ENCODE results near the gene FGD3. TPM values are rescaled to one million over a fixed set of nuclear protein-coding genes. Genes with fewer than 3 reads are reported as not detected.

Gene FGD3
- total RNA-seq, 2 experiments from 2014 or later = 104 to 107 TPM

- no peak for DNase-seq
- POLR2A ChIA-PET = interaction anchor here (0.6 to 1.0 kb wide), 2 partner anchors 14 to 24 kb away, joined by 3 read pairs; no protein-coding TSS in a partner anchor
- H3K27ac Mint-ChIP-seq = no peak overlapping the region
These were observed 124.1 kb downstream of the FGD3 start for GRCh38 chr9:93071464-93071863.

GRCh38 chr9:93072383-93072795 lies 125.1 kb downstream of the FGD3 start:
- Mint-ChIP-seq H3K27me3 (ENCODE audit: low read depth) (no peaks in the 10 kb centered on the region), H3K4me1 (ENCODE audit: low read depth) (peaks cover 34% of the 10 kb centered on the region), H3K4me3 (no peak overlapping the region), H3K36me3 (ENCODE audit: low read depth) (peaks cover 52% of the 10 kb centered on the region), H3K9me3 (ENCODE audit: insufficient read depth) (no peaks in the 10 kb centered on the region), H3K27ac (no peak overlapping the region)
- no peak for DNase-seq
- POLR2A ChIA-PET = interaction anchor here (0.6 kb wide), 1 partner anchor 13 kb away, joined by 3 read pairs; no protein-coding TSS in a partner anchor
- CTCF ChIA-PET = interaction anchor here (1.7 kb wide), 1 partner anchor 37 kb away, joined by 4 read pairs; no protein-coding TSS in a partner anchor
- no peak for ATAC-seq

More at GRCh38 chr9:93071464-93071863, 124.1 kb downstream of the FGD3 start:
- ATAC-seq = no peak
- no peaks in the 10 kb centered on the region for H3K27me3 Mint-ChIP-seq (ENCODE audit: low read depth)
- H3K4me1 Mint-ChIP-seq (ENCODE audit: low read depth) = peaks cover 35% of the 10 kb centered on the region
- H3K9me3 Mint-ChIP-seq (ENCODE audit: insufficient read depth) = no peaks in the 10 kb centered on the region
- no peak overlapping the region for H3K4me3 Mint-ChIP-seq
- H3K36me3 Mint-ChIP-seq (ENCODE audit: low read depth) = peaks cover 50% of the 10 kb centered on the region
- CTCF ChIA-PET = interaction anchor here (1.7 kb wide), 1 partner anchor 38 kb away, joined by 4 read pairs; no protein-coding TSS in a partner anchor

GRCh38 chr9:93076101-93076791 lies 128.9 kb downstream of the FGD3 start:
- H3K4me1 Mint-ChIP-seq (ENCODE audit: low read depth) = peaks cover 23% of the 10 kb centered on the region
- H3K27me3 Mint-ChIP-seq (ENCODE audit: low read depth) = no peaks in the 10 kb centered on the region
- H3K27ac Mint-ChIP-seq = no peak overlapping the region
- POLR2A ChIA-PET = no interaction called here
- ATAC-seq (no peak), DNase-seq (no peak)
- no peak overlapping the region for H3K4me3 Mint-ChIP-seq
- H3K36me3 Mint-ChIP-seq (ENCODE audit: low read depth) = peaks cover 44% of the 10 kb centered on the region
- no peaks in the 10 kb centered on the region for H3K9me3 Mint-ChIP-seq (ENCODE audit: insufficient read depth)
- CTCF ChIA-PET = interaction anchor here (1.0 to 2.0 kb wide), 2 partner anchors 12 to 33 kb away, joined by 4 to 6 read pairs; no protein-coding TSS in a partner anchor

- Mint-ChIP-seq H3K4me1 (ENCODE audit: low read depth) (peaks cover 23% of the 10 kb centered on the region), H3K27ac (no peak overlapping the region)
- CTCF ChIA-PET = interaction anchor here (1.0 kb wide), 1 partner anchor 12 kb away, joined by 4 read pairs; no protein-coding TSS in a partner anchor
These were observed 129.4 kb downstream of the FGD3 start for GRCh38 chr9:93076792-93077128.

GRCh38 chr9:93077367-93077766 lies 130.0 kb downstream of the FGD3 start:
- peaks cover 23% of the 10 kb centered on the region for H3K4me1 Mint-ChIP-seq (ENCODE audit: low read depth)
- ChIA-PET POLR2A (no interaction called here), CTCF (no interaction called here)
- H3K36me3 Mint-ChIP-seq (ENCODE audit: low read depth) = peaks cover 49% of the 10 kb centered on the region
- no peak for DNase-seq
- no peaks in the 10 kb centered on the region for H3K9me3 Mint-ChIP-seq (ENCODE audit: insufficient read depth)
- H3K27me3 Mint-ChIP-seq (ENCODE audit: low read depth) = no peaks in the 10 kb centered on the region
- no peak for ATAC-seq
- no peak overlapping the region for H3K4me3 Mint-ChIP-seq
- peak overlapping the region; percentile 62 for H3K27ac Mint-ChIP-seq

More at GRCh38 chr9:93076792-93077128, 129.4 kb downstream of the FGD3 start:
- POLR2A ChIA-PET = no interaction called here
- H3K27me3 Mint-ChIP-seq (ENCODE audit: low read depth) = no peaks in the 10 kb centered on the region
- H3K9me3 Mint-ChIP-seq (ENCODE audit: insufficient read depth) = no peaks in the 10 kb centered on the region
- no peak for DNase-seq
- no peak for ATAC-seq
- no peak overlapping the region for H3K4me3 Mint-ChIP-seq
- peaks cover 45% of the 10 kb centered on the region for H3K36me3 Mint-ChIP-seq (ENCODE audit: low read depth)

GRCh38 chr9:93077811-93078210 lies 130.5 kb downstream of the FGD3 start:
- Mint-ChIP-seq H3K9me3 (ENCODE audit: insufficient read depth) (no peaks in the 10 kb centered on the region), H3K4me1 (ENCODE audit: low read depth) (peaks cover 27% of the 10 kb centered on the region), H3K36me3 (ENCODE audit: low read depth) (peaks cover 51% of the 10 kb centered on the region), H3K27ac (no peak overlapping the region), H3K27me3 (ENCODE audit: low read depth) (no peaks in the 10 kb centered on the region), H3K4me3 (no peak overlapping the region)
- POLR2A ChIA-PET = no interaction called here
- ATAC-seq (no peak), DNase-seq (no peak)
- CTCF ChIA-PET = no interaction called here

- POLR2A ChIA-PET = interaction anchor here (0.8 to 1.5 kb wide), 2 partner anchors 15 to 16 kb away, joined by 3 to 4 read pairs; no protein-coding TSS in a partner anchor
These were observed 132.0 kb downstream of the FGD3 start for GRCh38 chr9:93079371-93079770.

GRCh38 chr9:93080406-93080805 lies 133.1 kb downstream of the FGD3 start:
- DNase-seq (no peak), ATAC-seq (no peak)
- Mint-ChIP-seq H3K4me1 (ENCODE audit: low read depth) (peaks cover 41% of the 10 kb centered on the region), H3K4me3 (no peak overlapping the region), H3K27me3 (ENCODE audit: low read depth) (no peaks in the 10 kb centered on the region), H3K27ac (peak overlapping the region; percentile 19), H3K9me3 (ENCODE audit: insufficient read depth) (no peaks in the 10 kb centered on the region), H3K36me3 (ENCODE audit: low read depth) (peaks cover 66% of the 10 kb centered on the region)
- POLR2A ChIA-PET = interaction anchor here (4.5 kb wide), 1 partner anchor 15 kb away, joined by 22 read pairs; the partner anchor contains the start of gene CARD19
- CTCF ChIA-PET = interaction anchor here (1.2 to 1.8 kb wide), 2 partner anchors 29 to 77 kb away, joined by 4 read pairs; no protein-coding TSS in a partner anchor

More at GRCh38 chr9:93079371-93079770, 132.0 kb downstream of the FGD3 start:
- Mint-ChIP-seq H3K4me1 (ENCODE audit: low read depth) (peaks cover 40% of the 10 kb centered on the region), H3K36me3 (ENCODE audit: low read depth) (peaks cover 60% of the 10 kb centered on the region), H3K9me3 (ENCODE audit: insufficient read depth) (no peaks in the 10 kb centered on the region), H3K4me3 (no peak overlapping the region), H3K27me3 (ENCODE audit: low read depth) (no peaks in the 10 kb centered on the region), H3K27ac (no peak overlapping the region)
- ATAC-seq = no peak
- CTCF ChIA-PET = interaction anchor here (1.0 kb wide), 1 partner anchor 76 kb away, joined by 4 read pairs; no protein-coding TSS in a partner anchor
- DNase-seq = no peak

- ATAC-seq (no peak), DNase-seq (no peak)
- peaks cover 69% of the 10 kb centered on the region for H3K36me3 Mint-ChIP-seq (ENCODE audit: low read depth)
- H3K4me3 Mint-ChIP-seq = no peak overlapping the region
- H3K27me3 Mint-ChIP-seq (ENCODE audit: low read depth) = no peaks in the 10 kb centered on the region
- H3K9me3 Mint-ChIP-seq (ENCODE audit: insufficient read depth) = no peaks in the 10 kb centered on the region
- ChIA-PET CTCF (interaction anchor here (0.7 to 2.5 kb wide), 5 partner anchors 14 to 464 kb away, joined by 3 to 9 read pairs (median 4); no protein-coding TSS in a partner anchor), POLR2A (interaction anchor here (4.5 kb wide), 1 partner anchor 15 kb away, joined by 22 read pairs; the partner anchor contains the start of gene CARD19)
- H3K27ac Mint-ChIP-seq = peak overlapping the region; percentile 19
- peaks cover 46% of the 10 kb centered on the region for H3K4me1 Mint-ChIP-seq (ENCODE audit: low read depth)
These were observed 133.8 kb downstream of the FGD3 start for GRCh38 chr9:93081081-93081529.

- DNase-seq (no peak), ATAC-seq (no peak)
- H3K27me3 Mint-ChIP-seq (ENCODE audit: low read depth) = no peaks in the 10 kb centered on the region
- H3K9me3 Mint-ChIP-seq (ENCODE audit: insufficient read depth) = no peaks in the 10 kb centered on the region
- peak overlapping the region; percentile 25 for H3K27ac Mint-ChIP-seq
- CTCF ChIA-PET = interaction anchor here (1.4 to 2.5 kb wide), 4 partner anchors 15 to 79 kb away, joined by 3 to 9 read pairs (median 6); no protein-coding TSS in a partner anchor
- POLR2A ChIA-PET = interaction anchor here (3.0 to 4.5 kb wide), 2 partner anchors 14 to 17 kb away, joined by 13 to 22 read pairs; partner anchors contain the start of gene CARD19
- H3K4me3 Mint-ChIP-seq = no peak overlapping the region
- H3K4me1 Mint-ChIP-seq (ENCODE audit: low read depth) = peaks cover 49% of the 10 kb centered on the region
- H3K36me3 Mint-ChIP-seq (ENCODE audit: low read depth) = peaks cover 72% of the 10 kb centered on the region
These were observed 134.6 kb downstream of the FGD3 start for GRCh38 chr9:93081931-93082330.

- no peaks in the 10 kb centered on the region for H3K27me3 Mint-ChIP-seq (ENCODE audit: low read depth)
- peaks cover 42% of the 10 kb centered on the region for H3K4me1 Mint-ChIP-seq (ENCODE audit: low read depth)
- H3K36me3 Mint-ChIP-seq (ENCODE audit: low read depth) = peaks cover 67% of the 10 kb centered on the region
- H3K4me3 Mint-ChIP-seq = no peak overlapping the region
- H3K27ac Mint-ChIP-seq = peak overlapping the region; percentile 83
- H3K9me3 Mint-ChIP-seq (ENCODE audit: insufficient read depth) = no peaks in the 10 kb centered on the region
- ChIA-PET POLR2A (interaction anchor here (3.0 to 4.5 kb wide), 2 partner anchors 13 to 18 kb away, joined by 13 to 22 read pairs; partner anchors contain the start of gene CARD19), CTCF (interaction anchor here (1.2 to 2.5 kb wide), 4 partner anchors 8 to 80 kb away, joined by 3 to 9 read pairs (median 4); no protein-coding TSS in a partner anchor)
- ATAC-seq = peak; percentile 57
- DNase-seq = no peak
These were observed 135.6 kb downstream of the FGD3 start for GRCh38 chr9:93082841-93083411.

All from activated CD8-positive, alpha-beta T cell treated with anti-CD3 and anti-CD28 coated beads, Interleukin-2, amount 10 ng/mL, durations not matched to agents 7 days and 5 days (primary cell).